Thymus (tissue), 11 donors: ENCODE data around the gene KRTAP4-16. TPM values are rescaled to one million over a fixed set of nuclear protein-coding genes. Genes with fewer than 3 reads are reported as not detected.
"Not testable (repeated sequence)": the region's sequence is repeated elsewhere in the genome, so short reads cannot be mapped to it uniquely, and the experiment has no call there.

ENCODE experiments used
- DNase-seq, 9 donors: peaks; one replicate each; pipeline ENCODE4 v3.0.0-alpha.2; 2013; ENCODE audit warnings: low spot score in 9 of 9, low read depth in 6 of 9, missing footprints in 1 of 9
- H3K27ac ChIP-seq, 2 donors: one replicate each; pipeline ENCODE4 v1.5.1; 2013; ENCODE audit warnings: control low read depth in 1 of 2, low read depth in 1 of 2, low read length in 1 of 2, mild to moderate bottlenecking in 1 of 2, moderate library complexity in 1 of 2
- H3K27me3 ChIP-seq, 2 donors: one replicate each; pipeline ENCODE4 v1.5.1; 2013; ENCODE audit warnings: low read length in 1 of 2; ENCODE audit not compliant: control insufficient read depth in 2 of 2, insufficient read depth in 1 of 2
- H3K36me3 ChIP-seq, 2 donors: one replicate each; pipeline ENCODE4 v1.5.1; 2013; ENCODE audit warnings: low read length in 1 of 2, mild to moderate bottlenecking in 1 of 2, moderate library complexity in 1 of 2; ENCODE audit not compliant: control insufficient read depth in 2 of 2, insufficient read depth in 2 of 2
- H3K4me1 ChIP-seq, 2 donors: one replicate each; pipeline ENCODE4 v1.5.1; 2013; ENCODE audit warnings: low read length in 2 of 2; ENCODE audit not compliant: control insufficient read depth in 2 of 2, insufficient read depth in 2 of 2
- H3K4me3 ChIP-seq, 2 donors: one replicate each; pipeline ENCODE4 v1.5.1; 2013; ENCODE audit warnings: low read length in 2 of 2, control low read depth in 1 of 2, mild to moderate bottlenecking in 1 of 2
- H3K9me3 ChIP-seq, 2 donors: one replicate each; pipeline ENCODE4 v1.5.1; 2013; ENCODE audit warnings: low read length in 1 of 2, mild to moderate bottlenecking in 1 of 2; ENCODE audit not compliant: control insufficient read depth in 2 of 2, insufficient read depth in 1 of 2
- WGBS: extraction: QIAGEN DNeasy Blood & Tissue Kit; methylation state at CpG from one replicate; pipeline ENCODE4 v1.1.7; 2013; 5-methylcytosine and 5-hydroxymethylcytosine counted together
- polyA plus RNA-seq: library from polyadenylated mRNA; stranded (reverse); fragments of 200-250 nt; gene quantifications from one replicate; pipeline ENCODE4 v1.2.3, GENCODE V29; 2013
- total RNA-seq: library from RNA; stranded (reverse); fragments of 120-200 nt; gene quantifications from one replicate; pipeline ENCODE4 v1.2.4, GENCODE V29; 2013
- donor health status: healthy.

KRTAP4-16 gene
- total and polyA plus RNA-seq, 2 donors: not detected

DNA sequence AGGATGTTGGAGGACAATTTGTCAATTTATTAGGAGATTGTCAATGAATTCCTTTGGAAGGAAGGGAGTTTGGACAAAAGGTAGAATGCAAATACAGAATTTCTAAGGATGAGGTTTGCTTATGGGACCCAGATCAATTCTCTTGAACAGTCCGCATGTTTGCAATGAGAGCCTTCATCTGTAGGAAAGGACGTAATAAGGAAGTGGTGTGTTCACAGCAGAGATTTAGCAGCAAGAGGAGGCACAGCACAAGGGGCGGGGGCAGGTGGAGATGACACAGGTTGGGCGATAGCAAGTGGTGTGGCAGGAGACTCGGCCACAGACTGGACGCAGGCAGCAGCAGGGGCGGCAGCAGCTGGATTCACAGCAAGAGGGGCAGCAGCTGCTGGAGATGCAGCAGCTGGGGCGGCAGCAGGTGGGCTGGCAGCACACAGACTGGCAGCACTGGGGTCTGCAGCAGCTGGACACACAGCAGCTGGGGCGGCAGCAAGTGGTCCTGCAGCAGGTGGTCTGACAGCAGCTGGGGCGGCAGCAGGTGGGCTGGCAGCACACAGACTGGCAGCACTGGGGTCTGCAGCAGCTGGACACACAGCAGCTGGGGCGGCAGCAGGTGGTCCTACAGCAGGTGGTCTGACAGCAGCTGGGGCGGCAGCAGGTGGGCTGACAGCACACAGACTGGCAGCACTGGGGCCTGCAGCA, 21.4 kb upstream of the KRTAP4-16 start:
- not testable (repeated sequence) for H3K36me3 ChIP-seq, H3K4me1 ChIP-seq, H3K27me3 ChIP-seq, H3K27ac ChIP-seq, H3K4me3 ChIP-seq, DNase-seq, H3K9me3 ChIP-seq
- WGBS: 94% methylated on average over 12 of the region's 12 CpGs

DNA sequence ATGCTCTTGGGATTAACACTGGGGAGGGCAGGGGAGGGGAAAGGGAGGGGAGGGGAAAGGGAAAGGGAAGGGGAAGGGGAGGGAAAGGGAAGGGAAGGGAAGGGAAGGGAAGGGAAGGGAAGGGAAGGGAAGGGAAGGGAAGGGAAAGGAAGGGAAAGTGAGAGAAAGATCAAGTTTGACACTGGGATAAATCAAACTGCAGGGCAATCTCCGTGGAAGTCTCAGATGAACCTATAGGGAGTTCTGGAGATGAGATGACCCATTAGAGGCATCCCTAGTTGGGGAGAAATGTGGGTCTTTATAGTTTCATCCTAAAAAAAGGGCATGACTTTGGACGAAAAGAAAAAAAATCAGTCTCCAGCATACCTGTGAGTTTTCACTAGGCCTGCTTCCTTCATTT, 19.7 kb upstream of the KRTAP4-16 start:
- H3K9me3 ChIP-seq: no peaks in the 10 kb centered on the region
- no peak overlapping the region for H3K27ac ChIP-seq
- H3K36me3 ChIP-seq: no peaks in the 10 kb centered on the region
- H3K4me1 ChIP-seq: no peaks in the 10 kb centered on the region
- no peaks in the 10 kb centered on the region for H3K27me3 ChIP-seq
- H3K4me3 ChIP-seq: no peak overlapping the region
- WGBS: 95% methylated on average over 2 of the region's 2 CpGs
- no peak for DNase-seq

DNA sequence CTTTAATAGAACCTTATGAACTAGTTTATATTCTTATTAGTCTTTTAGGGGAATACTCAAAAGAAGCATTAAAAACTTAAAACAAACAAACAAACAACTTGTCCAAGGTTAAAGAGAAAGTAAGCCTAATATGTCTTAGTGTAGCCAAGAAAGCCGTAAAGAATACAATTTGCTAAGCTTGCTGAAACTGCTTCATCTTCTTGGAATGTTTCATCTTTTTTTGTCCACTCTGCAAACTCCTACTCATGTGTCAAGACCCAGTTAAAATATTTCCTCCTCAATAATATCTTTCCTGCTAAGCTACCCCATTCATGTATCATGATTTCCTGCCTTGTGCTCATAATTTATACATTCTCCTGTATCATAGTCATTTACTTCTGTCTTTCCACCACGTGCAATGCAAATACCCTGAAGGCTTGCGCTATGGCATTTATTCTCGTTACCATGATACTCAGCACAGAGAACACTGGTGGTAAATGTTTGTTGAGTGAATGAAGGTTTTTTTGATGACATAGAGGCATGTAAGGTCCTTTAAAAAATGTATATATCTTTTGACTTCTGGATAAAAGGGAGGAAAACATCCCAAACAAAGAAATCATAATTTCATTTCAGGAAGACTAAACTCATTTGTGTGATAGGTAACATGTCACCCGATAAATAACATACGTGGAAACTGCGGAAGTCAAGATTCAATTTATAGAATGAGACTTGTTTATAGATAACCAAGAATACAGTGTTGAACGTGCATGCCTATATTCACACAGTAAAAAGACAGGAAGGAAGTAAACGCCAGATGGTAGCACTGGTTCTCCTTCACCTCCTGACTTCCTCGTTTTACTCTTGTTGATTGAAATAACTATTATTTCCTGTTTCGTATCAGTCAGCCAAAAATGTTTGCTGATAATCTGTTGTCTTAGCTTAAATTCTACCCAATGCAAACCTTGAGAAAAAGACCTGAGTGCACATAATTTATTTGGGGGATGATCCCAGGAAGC, 18.0 kb upstream of the KRTAP4-16 start:
- not testable (repeated sequence) for H3K27me3 ChIP-seq, DNase-seq, H3K27ac ChIP-seq, H3K4me1 ChIP-seq, H3K4me3 ChIP-seq, H3K36me3 ChIP-seq, H3K9me3 ChIP-seq
- WGBS: 28% methylated on average over 11 of the region's 11 CpGs

DNA sequence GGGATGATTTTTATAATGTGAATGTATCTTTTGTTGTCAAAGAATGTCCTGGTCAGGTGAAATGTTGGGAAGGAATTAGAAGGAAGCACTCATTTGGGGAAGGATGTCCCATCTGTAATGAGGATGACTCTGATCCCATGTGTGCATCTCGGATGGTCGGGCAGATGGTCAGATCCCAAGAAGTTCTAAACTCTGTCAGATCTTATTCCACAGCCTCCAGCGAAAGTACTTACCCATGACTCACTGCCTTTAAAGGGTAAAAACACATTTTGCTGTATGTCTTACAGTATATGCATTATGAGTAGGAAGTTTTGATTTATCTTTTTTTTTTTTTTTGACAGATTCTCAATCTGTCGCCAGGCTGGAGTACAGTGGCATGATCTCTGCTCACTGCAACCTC, 16.7 kb upstream of the KRTAP4-16 start:
- 99% methylated on average over 4 of the region's 4 CpGs for WGBS
- H3K36me3 ChIP-seq: no peaks in the 10 kb centered on the region
- H3K4me1 ChIP-seq: no peaks in the 10 kb centered on the region
- no peak overlapping the region for H3K27ac ChIP-seq
- no peak overlapping the region for H3K4me3 ChIP-seq
- no peak for DNase-seq
- no peaks in the 10 kb centered on the region for H3K27me3 ChIP-seq
- H3K9me3 ChIP-seq: no peaks in the 10 kb centered on the region

DNA sequence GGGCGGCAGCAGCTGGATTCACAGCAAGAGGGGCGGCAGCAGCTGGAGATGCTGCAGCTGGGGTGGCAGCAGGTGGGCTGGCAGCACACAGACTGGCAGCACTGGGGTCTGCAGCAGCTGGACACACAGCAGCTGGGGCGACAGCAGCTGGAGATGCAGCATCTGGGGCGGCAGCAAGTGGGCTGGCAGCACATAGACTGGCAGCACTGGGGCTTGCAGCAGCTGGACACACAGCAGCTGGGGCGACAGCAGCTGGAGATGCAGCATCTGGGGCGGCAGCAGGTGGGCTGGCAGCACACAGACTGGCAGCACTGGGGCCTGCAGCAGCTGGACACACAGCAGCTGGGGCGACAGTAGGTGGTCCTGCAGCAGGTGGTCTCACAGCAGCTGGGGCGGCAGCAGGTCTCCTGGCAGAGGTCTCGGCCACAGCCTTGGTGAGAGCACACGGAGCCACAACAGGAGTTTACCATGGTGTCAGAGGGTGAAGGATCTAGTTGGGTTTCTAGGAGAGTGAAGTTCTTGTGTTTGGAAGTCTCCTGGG, 15.9 kb upstream of the KRTAP4-16 start, which contains the start of gene KRTAP4-11:
Gene KRTAP4-11, minus strand, starts transcription at position 528 of the 541 bp plus-strand sequence. Its CDS starts 58 bp downstream, at position 470.
- H3K9me3 ChIP-seq, H3K27me3 ChIP-seq, H3K36me3 ChIP-seq, H3K4me3 ChIP-seq, H3K4me1 ChIP-seq, DNase-seq, H3K27ac ChIP-seq: not testable (repeated sequence)
- 91% methylated on average over 10 of the region's 10 CpGs for WGBS

DNA sequence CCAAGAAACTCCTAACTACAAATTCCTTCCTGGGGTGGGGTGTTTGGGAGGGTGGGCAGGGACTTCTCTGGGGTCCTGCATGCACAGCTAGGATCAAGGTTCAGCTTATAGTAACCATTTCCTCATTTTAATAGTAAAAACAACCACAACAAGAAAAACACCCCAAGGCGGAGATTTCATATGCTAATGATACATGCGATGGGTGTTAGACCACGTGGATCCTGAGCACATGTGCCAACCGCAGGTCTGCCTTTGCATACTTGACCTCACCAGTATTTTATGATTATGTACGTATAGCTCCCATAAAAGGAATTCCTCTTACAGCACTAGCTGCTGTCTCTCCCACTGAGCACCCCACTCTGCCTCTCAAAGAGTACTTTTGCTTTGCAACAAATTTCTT, 14.3 kb upstream of the KRTAP4-16 start:
- 70% methylated on average over 5 of the region's 5 CpGs for WGBS
- no peak overlapping the region for H3K27ac ChIP-seq
- no peaks in the 10 kb centered on the region for H3K36me3 ChIP-seq
- H3K27me3 ChIP-seq: no peaks in the 10 kb centered on the region
- no peak for DNase-seq
- H3K4me3 ChIP-seq: no peak overlapping the region
- no peaks in the 10 kb centered on the region for H3K9me3 ChIP-seq
- H3K4me1 ChIP-seq: no peaks in the 10 kb centered on the region

DNA sequence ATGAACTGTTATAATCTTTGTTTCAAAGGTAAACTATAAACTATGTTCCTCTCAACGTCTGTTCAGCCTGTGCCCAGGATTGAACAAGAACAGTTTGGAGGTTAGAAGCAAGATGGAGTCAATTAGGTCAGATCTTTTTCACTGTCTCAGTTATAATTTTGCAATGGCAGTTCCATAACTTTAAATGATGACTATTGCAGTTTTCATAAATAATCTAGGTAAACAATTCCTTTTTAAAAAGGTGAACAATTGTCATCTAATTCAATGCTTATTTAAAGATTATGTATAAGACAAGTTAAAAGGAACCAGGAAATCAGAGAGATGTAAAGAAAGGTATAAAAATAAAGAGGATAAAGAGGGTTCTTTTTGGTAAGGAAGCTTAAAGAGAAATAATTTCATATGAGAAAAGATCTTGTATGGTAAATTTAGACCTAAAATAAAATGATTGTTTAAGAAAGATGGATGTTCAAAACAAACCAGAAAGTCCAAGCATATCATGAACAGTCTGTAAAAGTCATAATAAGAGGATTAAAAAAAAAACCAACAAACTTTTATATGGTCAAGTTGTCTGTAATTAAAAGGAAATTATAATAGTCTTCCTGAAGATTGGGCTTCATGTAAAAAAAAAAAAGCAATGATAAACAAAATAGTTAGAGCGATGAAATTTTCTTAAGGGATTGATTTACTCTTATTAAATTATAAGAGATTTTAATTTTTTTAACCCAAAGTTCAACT, 9.3 kb upstream of the KRTAP4-16 start:
- no peaks in the 10 kb centered on the region for H3K9me3 ChIP-seq
- no peaks in the 10 kb centered on the region for H3K4me1 ChIP-seq
- H3K27me3 ChIP-seq: no peaks in the 10 kb centered on the region
- no peak for DNase-seq
- H3K4me3 ChIP-seq: no peak overlapping the region
- no peak overlapping the region for H3K27ac ChIP-seq
- no peaks in the 10 kb centered on the region for H3K36me3 ChIP-seq
- WGBS: 60% methylated on average over 2 of the region's 2 CpGs

DNA sequence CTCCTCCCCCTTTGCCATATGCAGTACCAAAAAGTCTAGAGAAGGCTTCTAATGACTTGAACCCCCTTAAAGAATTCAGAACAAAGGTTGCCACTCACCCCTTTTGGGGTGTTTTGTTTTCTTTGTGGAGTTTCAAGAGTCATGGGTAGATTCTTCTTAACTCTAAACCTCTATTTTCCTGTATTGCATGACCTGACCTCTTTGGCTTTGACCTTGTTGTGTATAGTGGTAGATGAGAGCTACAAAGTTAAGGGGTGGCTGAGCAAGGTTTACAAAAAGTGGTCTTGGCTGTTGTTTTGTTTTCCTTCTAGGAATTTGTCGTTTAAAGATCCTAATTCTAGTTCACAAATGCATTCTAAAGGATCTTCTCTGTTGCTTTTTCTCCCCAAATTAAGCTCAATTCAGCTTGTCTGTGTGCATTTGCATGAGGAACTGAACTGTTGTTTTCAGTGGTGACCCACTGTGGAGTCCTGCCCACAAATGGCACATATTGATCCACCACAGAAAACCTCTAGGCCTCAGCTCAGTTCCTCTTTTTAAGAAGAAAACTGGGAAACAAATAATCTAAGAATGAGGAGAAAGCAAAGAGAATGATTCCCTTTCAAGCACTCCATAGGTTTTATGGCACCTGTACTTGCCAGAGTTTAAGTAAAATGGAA, 6.8 kb upstream of the KRTAP4-16 start:
- H3K4me3 ChIP-seq, DNase-seq, H3K36me3 ChIP-seq, H3K9me3 ChIP-seq, H3K27me3 ChIP-seq, H3K4me1 ChIP-seq, H3K27ac ChIP-seq: not testable (repeated sequence)
- WGBS: 47% methylated on average over 1 of the region's 1 CpG
